Neuronal stem cell (in vitro differentiated cells): Measurements from ENCODE around the gene ANKRD36B.
"Not testable (repeated sequence)": the region's sequence is repeated elsewhere in the genome, so short reads cannot be mapped to it uniquely, and the experiment has no call there.

ENCODE experiments used
- DNase-seq: peaks from one replicate; pipeline ENCODE4 v3.0.0-alpha.2; 2013; ENCODE audit warnings: low spot score
- H2AFZ ChIP-seq: one replicate; pipeline ENCODE4 v1.6.1; 2013; ENCODE audit warnings: mild to moderate bottlenecking, low read length, inconsistent platforms
- H2AK5ac ChIP-seq: 2 replicates; pipeline ENCODE4 v1.6.1; 2013; ENCODE audit warnings: low read depth, mild to moderate bottlenecking, inconsistent platforms, low read length, moderate library complexity, mixed read lengths
- H2BK120ac ChIP-seq: 2 replicates; pipeline ENCODE4 v1.6.1; 2013; ENCODE audit warnings: low read depth, mild to moderate bottlenecking, inconsistent platforms, low read length, moderate library complexity, mixed read lengths
- H2BK12ac ChIP-seq: one replicate; pipeline ENCODE4 v1.6.1; 2013; ENCODE audit warnings: low read length, inconsistent platforms
- H2BK15ac ChIP-seq: 2 replicates; pipeline ENCODE4 v1.6.1; 2013; ENCODE audit warnings: mild to moderate bottlenecking, low read length, inconsistent platforms, mixed read lengths
- H2BK5ac ChIP-seq: one replicate; pipeline ENCODE4 v1.6.1; 2013; ENCODE audit warnings: inconsistent platforms, mild to moderate bottlenecking, low read length, moderate library complexity
- H3K14ac ChIP-seq: one replicate; pipeline ENCODE4 v1.6.1; 2013; ENCODE audit warnings: low read length, inconsistent platforms
- H3K18ac ChIP-seq: 2 replicates; pipeline ENCODE4 v1.6.1; 2013; ENCODE audit warnings: low read length, inconsistent platforms
- H3K23ac ChIP-seq: 2 replicates; pipeline ENCODE4 v1.6.1; 2013; ENCODE audit warnings: low read depth, mild to moderate bottlenecking, mixed read lengths, low read length, inconsistent platforms; ENCODE audit not compliant: poor library complexity
- H3K27ac ChIP-seq: replicated peaks from 3 replicates; pipeline ENCODE4 v1.5.1; 2013; ENCODE audit warnings: low read length, inconsistent platforms
- H3K27me3 ChIP-seq, 3 experiments: 2 replicates each; pipeline ENCODE4 v1.6.1; 2013; ENCODE audit warnings: low read length in 3 of 3, mild to moderate bottlenecking in 2 of 3, inconsistent platforms in 1 of 3, low read depth in 1 of 3, mixed read lengths in 1 of 3, moderate library complexity in 1 of 3; ENCODE audit not compliant: control insufficient read depth in 3 of 3, insufficient read depth in 3 of 3
- H3K36me3 ChIP-seq, 2 donors: replicated peaks in 1 of 2; 2 replicates each; pipeline ENCODE4 v1.6.1; 2013; ENCODE audit warnings: low read length in 2 of 2; ENCODE audit not compliant: control insufficient read depth in 2 of 2, insufficient read depth in 2 of 2
- H3K4ac ChIP-seq: 2 replicates; pipeline ENCODE4 v1.6.1; 2013; ENCODE audit warnings: inconsistent platforms, mild to moderate bottlenecking, low read length, moderate library complexity
- H3K4me1 ChIP-seq, 2 donors: 1 replicate in 1 of 2; 2 replicates in 1 of 2; pipeline ENCODE4 v1.6.1; 2013; ENCODE audit warnings: low read length in 2 of 2, low read depth in 1 of 2; ENCODE audit not compliant: control insufficient read depth in 2 of 2, insufficient read depth in 1 of 2
- H3K4me2 ChIP-seq: one replicate; pipeline ENCODE4 v1.6.1; 2013; ENCODE audit warnings: mild to moderate bottlenecking, low read length, inconsistent platforms; ENCODE audit not compliant: insufficient read depth, poor library complexity, severe bottlenecking
- H3K4me3 ChIP-seq, 2 donors: 2 replicates each; pipeline ENCODE4 v1.5.1; 2013; ENCODE audit warnings: low read length in 2 of 2, mild to moderate bottlenecking in 2 of 2, inconsistent platforms in 1 of 2, moderate library complexity in 1 of 2
- H3K79me1 ChIP-seq: one replicate; pipeline ENCODE4 v1.6.1; 2013; ENCODE audit warnings: low read depth, mild to moderate bottlenecking, inconsistent platforms, low read length, moderate library complexity
- H3K9ac ChIP-seq: one replicate; pipeline ENCODE4 v1.6.1; 2013; ENCODE audit warnings: mild to moderate bottlenecking, low read depth, low read length, inconsistent platforms; ENCODE audit not compliant: poor library complexity
- H3K9me3 ChIP-seq, 2 donors: replicated peaks in 1 of 2; 2 replicates each; pipeline versions ENCODE3 to v1.6.1; 2013; ENCODE audit warnings: low read length in 2 of 2, mild to moderate bottlenecking in 2 of 2, inconsistent platforms in 1 of 2, low read depth in 1 of 2, mixed read lengths in 1 of 2, moderate library complexity in 1 of 2; ENCODE audit not compliant: control insufficient read depth in 2 of 2, insufficient read depth in 1 of 2
- H4K8ac ChIP-seq: one replicate; pipeline ENCODE4 v1.6.1; 2013; ENCODE audit warnings: low read depth, mild to moderate bottlenecking, inconsistent platforms, low read length, moderate library complexity
- H4K91ac ChIP-seq: one replicate; pipeline ENCODE4 v1.6.1; 2013; ENCODE audit warnings: low read length, low read depth, mild to moderate bottlenecking, inconsistent platforms; ENCODE audit not compliant: poor library complexity
- WGBS, 2 donors: extraction: QIAGEN DNeasy Blood & Tissue Kit; methylation state at CpG; one replicate each; pipeline ENCODE4 v1.1.7; 2013; ENCODE audit warnings: missing lambda C conversion rate in 2 of 2, mixed read lengths in 1 of 2; ENCODE audit not compliant: insufficient read length in 2 of 2, insufficient replicate concordance in 1 of 2; ENCODE audit errors: extremely low coverage in 2 of 2; 5-methylcytosine and 5-hydroxymethylcytosine counted together

The ANKRD36B gene

GRCh38 chr2:97620492-97620891 is 30.8 kb upstream of the ANKRD36B start:
- H4K91ac ChIP-seq, H3K4me1 ChIP-seq, H4K8ac ChIP-seq, H3K9ac ChIP-seq, H2BK120ac ChIP-seq, H3K79me1 ChIP-seq, H2BK15ac ChIP-seq, H3K9me3 ChIP-seq, H3K27me3 ChIP-seq, H3K4me3 ChIP-seq, H3K14ac ChIP-seq, H3K23ac ChIP-seq, H2BK12ac ChIP-seq, DNase-seq, H3K18ac ChIP-seq, H3K4ac ChIP-seq, H2AFZ ChIP-seq, H3K36me3 ChIP-seq, H3K27ac ChIP-seq, H2AK5ac ChIP-seq, H2BK5ac ChIP-seq, H3K4me2 ChIP-seq: not testable (repeated sequence)
- WGBS, 2 donors, result no CpG with 5 or more reads among the region's 1 CpG

- H3K4me1 ChIP-seq, H3K36me3 ChIP-seq, H3K18ac ChIP-seq, H3K79me1 ChIP-seq, H3K27me3 ChIP-seq, H3K27ac ChIP-seq, H3K14ac ChIP-seq, H2BK15ac ChIP-seq, H2AK5ac ChIP-seq, H4K91ac ChIP-seq, DNase-seq, H2BK5ac ChIP-seq, H3K4ac ChIP-seq, H3K4me2 ChIP-seq, H3K9ac ChIP-seq, H3K9me3 ChIP-seq, H4K8ac ChIP-seq, H3K4me3 ChIP-seq, H2BK120ac ChIP-seq, H2BK12ac ChIP-seq, H3K23ac ChIP-seq: not testable (repeated sequence)
- WGBS, 2 donors, result no CpG with 5 or more reads among the region's 14 CpGs
- H2AFZ ChIP-seq, result peak overlapping the region; percentile 29
Observed at GRCh38 chr2:97618939-97619827, 29.5 kb upstream of the ANKRD36B start.

GRCh38 chr2:97617911-97618310 is 28.2 kb upstream of the ANKRD36B start:
- no peak overlapping the region for H3K4ac ChIP-seq
- H2BK15ac ChIP-seq, result no peak overlapping the region
- H3K79me1 ChIP-seq, result no peaks in the 10 kb centered on the region
- DNase-seq, result no peak
- no peak overlapping the region for H2AFZ ChIP-seq
- H4K91ac ChIP-seq, result no peak overlapping the region
- no peak overlapping the region for H2BK12ac ChIP-seq
- peaks cover 0 to 2% of the 10 kb centered on the region in 2 donors for H3K4me1 ChIP-seq
- H3K36me3 ChIP-seq, result no peaks in the 10 kb centered on the region
- H4K8ac ChIP-seq, result no peak overlapping the region
- no peak overlapping the region for H3K9ac ChIP-seq
- no peak overlapping the region for H3K23ac ChIP-seq
- H3K27me3 ChIP-seq, result no peaks in the 10 kb centered on the region
- no peak overlapping the region for H2BK5ac ChIP-seq
- no peak overlapping the region for H3K18ac ChIP-seq
- H3K4me3 ChIP-seq, result no peak overlapping the region
- no peaks in the 10 kb centered on the region for H3K9me3 ChIP-seq
- no peak overlapping the region for H3K27ac ChIP-seq
- H2AK5ac ChIP-seq, result no peak overlapping the region
- H2BK120ac ChIP-seq, result no peak overlapping the region
- H3K14ac ChIP-seq, result no peak overlapping the region
- H3K4me2 ChIP-seq, result no peak overlapping the region
- no CpG with 5 or more reads among the region's 6 CpGs for whole genome bisulfite sequencing, 2 donors

GRCh38 chr2:97615746-97616145 is 26.1 kb upstream of the ANKRD36B start:
- H3K79me1 ChIP-seq, H3K18ac ChIP-seq, H4K91ac ChIP-seq, H4K8ac ChIP-seq, H3K36me3 ChIP-seq, H3K23ac ChIP-seq, H3K14ac ChIP-seq, H3K4me2 ChIP-seq, DNase-seq, H2AK5ac ChIP-seq, H3K9ac ChIP-seq, H3K27ac ChIP-seq, H2BK15ac ChIP-seq, H2BK12ac ChIP-seq, H2BK5ac ChIP-seq, H2BK120ac ChIP-seq, H3K27me3 ChIP-seq, H3K4me3 ChIP-seq, H3K4ac ChIP-seq, H2AFZ ChIP-seq, H3K9me3 ChIP-seq, H3K4me1 ChIP-seq: not testable (repeated sequence)
- no CpG with 5 or more reads among the region's 8 CpGs for WGBS, 2 donors
